Panc1 (cell line): Measurements from ENCODE around the gene DNMT3A. TPM values are rescaled to one million over a fixed set of nuclear protein-coding genes. Genes with fewer than 3 reads are reported as not detected.

Experiments used
- ATAC-seq: fragments of 200-7000 bp; cut with Tn5 transposase; 2 replicates; pipeline ENCODE4 v1.9.1; 2020; ENCODE audit warnings: mild to moderate bottlenecking, moderate library complexity
- BruUV-seq: library from RNA; stranded (reverse); fragments of 400-500 nt; replicated peaks from 2 replicates; lab custom pipeline; 2021; lab: Mats Ljungman, UMichigan
- CTCF ChIA-PET: fragments of 300-600 bp; sonication (Branson Sonifier 250); formaldehyde crosslinking; loops from one replicate; lab custom pipeline; 2022; ENCODE audit warnings: antibody characterized with exemption; lab: Charles Lee
- POLR2A ChIA-PET: fragments of 300-600 bp; sonication (Branson Sonifier 250); formaldehyde crosslinking; loops from one replicate; lab custom pipeline; 2022; ENCODE audit warnings: antibody characterized with exemption; lab: Charles Lee
- DNase-seq: peaks from one replicate; pipeline ENCODE4 v3.0.0-alpha.2; 2010; ENCODE audit warnings: low read depth, low spot score
- H3K27ac ChIP-seq: 2 replicates; pipeline ENCODE4 v1.5.1; 2011; ENCODE audit warnings: mild to moderate bottlenecking, low read length, inconsistent platforms
- H3K27me3 ChIP-seq: fragments of 200-500 bp; sonication (Bioruptor generic); 2 replicates; pipeline ENCODE4 v1.6.0; 2014; ENCODE audit warnings: low read length, inconsistent platforms; ENCODE audit not compliant: control insufficient read depth, insufficient read depth
- H3K36me3 ChIP-seq: fragments of 200-500 bp; sonication (Bioruptor generic); 2 replicates; pipeline ENCODE4 v1.5.1; 2014; ENCODE audit warnings: inconsistent platforms, mild to moderate bottlenecking, low read length, moderate library complexity; ENCODE audit not compliant: control insufficient read depth, insufficient read depth
- H3K4me1 ChIP-seq: 2 replicates; pipeline ENCODE4 v1.5.1; 2011; ENCODE audit warnings: inconsistent platforms, mild to moderate bottlenecking, low read length, moderate library complexity; ENCODE audit not compliant: control insufficient read depth, insufficient read depth
- H3K4me3 ChIP-seq, 2 experiments: 2 replicates each; pipeline ENCODE4 v1.5.1; 2011 to 2012; ENCODE audit warnings: low read depth in 2 of 2, low read length in 2 of 2, mild to moderate bottlenecking in 2 of 2, inconsistent platforms in 1 of 2, moderate library complexity in 1 of 2
- H3K9me3 ChIP-seq: fragments of 200-500 bp; sonication (Bioruptor generic); 2 replicates; pipeline ENCODE4 v1.5.1; 2014; ENCODE audit warnings: low read depth, mild to moderate bottlenecking, inconsistent platforms, low read length, moderate library complexity; ENCODE audit not compliant: control insufficient read depth, insufficient read depth
- CTCF ChIP-seq: fragments of 450-650 bp; IDR thresholded peaks from 2 replicates; pipeline ENCODE4 v1.5.1; 2017; ENCODE audit warnings: mild to moderate bottlenecking
- POLR2AphosphoS5 ChIP-seq: IDR thresholded peaks from 2 replicates; pipeline ENCODE4 v1.6.1; 2012; ENCODE audit warnings: mild to moderate bottlenecking, low read depth, low read length, moderate library complexity
- SIN3A ChIP-seq: IDR thresholded peaks from 2 replicates; pipeline ENCODE4 v1.6.1; 2012; ENCODE audit warnings: low read depth, mild to moderate bottlenecking, low read length, moderate library complexity, borderline replicate concordance; ENCODE audit not compliant: insufficient read depth
- TCF7L2 ChIP-seq: IDR thresholded peaks from 2 replicates; pipeline ENCODE4 v1.6.1; 2011; ENCODE audit warnings: mild to moderate bottlenecking, low read depth, low read length, inconsistent platforms
- in situ Hi-C: cut with HindIII; loops from 2 replicates; pipeline ENCODE4 v1.10.0; 2016; ENCODE audit warnings: low sequenced_read_pairs, low pct_unique_long_range_greater_than_20kb
- intact Hi-C: fragments of 100-400 bp; cut with micrococcal nuclease; formaldehyde crosslinking; loops from one replicate; pipeline ENCODE4 v1.10.0; 2022; ENCODE audit not compliant: unreplicated experiment
- total RNA-seq: library from RNA; stranded (reverse); gene quantifications from one replicate; pipeline ENCODE4 v1.2.1, GENCODE V29; 2021; ENCODE audit not compliant: unreplicated experiment
- TF ChIP-seq, protein P1 (sequence below), 2 experiments: IDR thresholded peaks; 2 replicates each; pipeline ENCODE4 v1.6.1; 2011 to 2012; ENCODE audit warnings: low read depth in 2 of 2, control low read depth in 1 of 2, low read length in 1 of 2, mild to moderate bottlenecking in 1 of 2, moderate library complexity in 1 of 2; ENCODE audit not compliant: insufficient read depth in 1 of 2

DNMT3A gene
- total RNA-seq, 1 experiment from 2014 or later, result 29.3 TPM

GRCh38 chr2:25363733-25364132 lies 22.0 kb upstream of the DNMT3A start:
- H3K27ac ChIP-seq, result no peak overlapping the region
- no TSS peak for BruUV-seq
- peaks cover 7% of the 10 kb centered on the region for H3K4me1 ChIP-seq
- ATAC-seq, result no peak
- no peaks in the 10 kb centered on the region for H3K27me3 ChIP-seq
- ChIA-PET POLR2A (interaction anchor here (0.6 kb wide), 1 partner anchor 13 kb away, joined by 18 read pairs; no protein-coding TSS in a partner anchor), CTCF (interaction anchor here (0.6 kb wide), 1 partner anchor 87 kb away, joined by 4 read pairs; no protein-coding TSS in a partner anchor)
- no peak for DNase-seq
- H3K4me3 ChIP-seq, result no peak overlapping the region
- TF ChIP-seq SIN3A (no peak), TCF7L2 (no peak), CTCF (no peak)
- TF ChIP-seq, protein P1, sequence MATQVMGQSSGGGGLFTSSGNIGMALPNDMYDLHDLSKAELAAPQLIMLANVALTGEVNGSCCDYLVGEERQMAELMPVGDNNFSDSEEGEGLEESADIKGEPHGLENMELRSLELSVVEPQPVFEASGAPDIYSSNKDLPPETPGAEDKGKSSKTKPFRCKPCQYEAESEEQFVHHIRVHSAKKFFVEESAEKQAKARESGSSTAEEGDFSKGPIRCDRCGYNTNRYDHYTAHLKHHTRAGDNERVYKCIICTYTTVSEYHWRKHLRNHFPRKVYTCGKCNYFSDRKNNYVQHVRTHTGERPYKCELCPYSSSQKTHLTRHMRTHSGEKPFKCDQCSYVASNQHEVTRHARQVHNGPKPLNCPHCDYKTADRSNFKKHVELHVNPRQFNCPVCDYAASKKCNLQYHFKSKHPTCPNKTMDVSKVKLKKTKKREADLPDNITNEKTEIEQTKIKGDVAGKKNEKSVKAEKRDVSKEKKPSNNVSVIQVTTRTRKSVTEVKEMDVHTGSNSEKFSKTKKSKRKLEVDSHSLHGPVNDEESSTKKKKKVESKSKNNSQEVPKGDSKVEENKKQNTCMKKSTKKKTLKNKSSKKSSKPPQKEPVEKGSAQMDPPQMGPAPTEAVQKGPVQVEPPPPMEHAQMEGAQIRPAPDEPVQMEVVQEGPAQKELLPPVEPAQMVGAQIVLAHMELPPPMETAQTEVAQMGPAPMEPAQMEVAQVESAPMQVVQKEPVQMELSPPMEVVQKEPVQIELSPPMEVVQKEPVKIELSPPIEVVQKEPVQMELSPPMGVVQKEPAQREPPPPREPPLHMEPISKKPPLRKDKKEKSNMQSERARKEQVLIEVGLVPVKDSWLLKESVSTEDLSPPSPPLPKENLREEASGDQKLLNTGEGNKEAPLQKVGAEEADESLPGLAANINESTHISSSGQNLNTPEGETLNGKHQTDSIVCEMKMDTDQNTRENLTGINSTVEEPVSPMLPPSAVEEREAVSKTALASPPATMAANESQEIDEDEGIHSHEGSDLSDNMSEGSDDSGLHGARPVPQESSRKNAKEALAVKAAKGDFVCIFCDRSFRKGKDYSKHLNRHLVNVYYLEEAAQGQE (IDR thresholded peaks at IDR 0.05; ENCODE audit: insufficient read depth in 1 of 2, low read depth in 2 of 2, low read length in 1 of 2), result no peak
- in situ Hi-C loops, result no loop called here
- H3K36me3 ChIP-seq, result no peaks in the 10 kb centered on the region
- intact Hi-C loops, result no loop called here
- H3K9me3 ChIP-seq, result no peaks in the 10 kb centered on the region

GRCh38 chr2:25362434-25363145 lies 20.9 kb upstream of the DNMT3A start:
- TF ChIP-seq TCF7L2 (no peak), SIN3A (no peak), POLR2AphosphoS5 (no peak), CTCF (no peak)
- TF ChIP-seq, protein P1 (IDR thresholded peaks at IDR 0.05; ENCODE audit: insufficient read depth in 1 of 2, low read depth in 2 of 2, low read length in 1 of 2), result no peak
- Histone ChIP-seq H3K9me3 (no peaks in the 10 kb centered on the region), H3K36me3 (no peaks in the 10 kb centered on the region), H3K4me3 (peak overlapping the region; percentile 41 to 54), H3K27me3 (no peaks in the 10 kb centered on the region), H3K4me1 (peaks cover 7% of the 10 kb centered on the region), H3K27ac (peak overlapping the region; percentile 88)
- intact Hi-C loops (no loop called here), in situ Hi-C loops (no loop called here)
- ChIA-PET POLR2A (interaction anchor here (0.6 to 0.7 kb wide), 2 partner anchors 10 to 277 kb away, joined by 8 to 15 read pairs; no protein-coding TSS in a partner anchor), CTCF (interaction anchor here (0.6 to 1.3 kb wide), 12 partner anchors 10 to 1914 kb away, joined by 3 to 19 read pairs (median 3); no protein-coding TSS in a partner anchor)
- ATAC-seq (peak; percentile 15; the same call in 1 of the 2 replicates), DNase-seq (no peak)
- BruUV-seq, result no TSS peak
